GM12874 (cell line): ENCODE measurements around the gene NVL.

Experiments
- TF ChIP-seq, protein P1 (sequence below): IDR thresholded peaks from 2 replicates; pipeline ENCODE4 v1.5.1; 2011; ENCODE audit warnings: low read depth, mild to moderate bottlenecking, control low read depth, low read length, moderate library complexity; ENCODE audit not compliant: insufficient read depth

NVL gene

DNA sequence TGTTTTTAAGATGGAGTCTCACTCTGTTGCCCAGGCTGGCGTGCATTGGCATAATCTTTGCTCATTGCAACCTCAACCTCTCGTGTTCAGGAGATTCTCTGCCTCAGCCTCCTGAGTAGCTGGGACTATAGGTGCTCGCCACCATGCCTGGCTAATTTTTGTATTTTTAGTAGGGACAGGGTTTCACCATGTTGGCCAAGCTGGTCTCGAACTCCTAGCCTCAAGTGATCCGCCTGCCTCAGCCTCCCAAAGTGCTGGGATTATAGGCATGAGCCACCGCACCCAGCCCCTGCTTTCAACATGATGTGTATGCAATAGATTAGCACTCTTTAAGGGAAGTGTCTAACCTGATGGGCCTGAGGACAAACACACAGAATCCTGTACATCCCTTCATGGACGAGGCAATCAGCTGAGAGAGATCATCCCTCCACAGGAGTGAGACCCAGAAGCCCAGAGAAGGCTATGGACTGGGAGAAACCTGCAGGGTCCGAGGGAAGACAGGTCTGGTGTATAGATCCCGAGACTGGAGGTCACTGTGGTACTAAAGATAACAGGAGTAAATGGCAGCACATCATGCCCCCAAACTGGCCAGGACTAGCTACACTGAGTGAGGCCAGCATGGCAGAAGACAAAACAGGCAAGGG lies 152.5 kb downstream of the NVL start:
- TF ChIP-seq, protein P1, sequence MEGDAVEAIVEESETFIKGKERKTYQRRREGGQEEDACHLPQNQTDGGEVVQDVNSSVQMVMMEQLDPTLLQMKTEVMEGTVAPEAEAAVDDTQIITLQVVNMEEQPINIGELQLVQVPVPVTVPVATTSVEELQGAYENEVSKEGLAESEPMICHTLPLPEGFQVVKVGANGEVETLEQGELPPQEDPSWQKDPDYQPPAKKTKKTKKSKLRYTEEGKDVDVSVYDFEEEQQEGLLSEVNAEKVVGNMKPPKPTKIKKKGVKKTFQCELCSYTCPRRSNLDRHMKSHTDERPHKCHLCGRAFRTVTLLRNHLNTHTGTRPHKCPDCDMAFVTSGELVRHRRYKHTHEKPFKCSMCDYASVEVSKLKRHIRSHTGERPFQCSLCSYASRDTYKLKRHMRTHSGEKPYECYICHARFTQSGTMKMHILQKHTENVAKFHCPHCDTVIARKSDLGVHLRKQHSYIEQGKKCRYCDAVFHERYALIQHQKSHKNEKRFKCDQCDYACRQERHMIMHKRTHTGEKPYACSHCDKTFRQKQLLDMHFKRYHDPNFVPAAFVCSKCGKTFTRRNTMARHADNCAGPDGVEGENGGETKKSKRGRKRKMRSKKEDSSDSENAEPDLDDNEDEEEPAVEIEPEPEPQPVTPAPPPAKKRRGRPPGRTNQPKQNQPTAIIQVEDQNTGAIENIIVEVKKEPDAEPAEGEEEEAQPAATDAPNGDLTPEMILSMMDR: no peak
